RWPE1 (cell line): ENCODE measurements around the gene LCE1C.

ENCODE experiments used
- CTCF ChIA-PET: fragments of 350-600 bp; sonication (Branson Sonifier 250); formaldehyde crosslinking; extraction: SDS; loops from one replicate; lab custom pipeline; 2021; lab: Yijun Ruan, JAX
- POLR2A ChIA-PET: fragments of 400-600 bp; formaldehyde crosslinking; extraction: SDS; loops from one replicate; lab custom pipeline; 2020; ENCODE audit warnings: antibody characterized with exemption; ENCODE audit not compliant: low non-redundant PET; lab: Yijun Ruan, JAX
- DNase-seq: peaks from one replicate; pipeline ENCODE4 v3.0.0; 2012; ENCODE audit warnings: low spot score
- H3K27ac ChIP-seq: fragments of 450-650 bp; 2 replicates; pipeline ENCODE4 v1.5.1; 2017
- TF ChIP-seq, protein P1 (sequence below): fragments of 450-650 bp; conservative IDR thresholded peaks from 2 replicates; pipeline ENCODE4 v1.5.1; 2017; ENCODE audit warnings: low read depth, mild to moderate bottlenecking

Gene LCE1C

DNA sequence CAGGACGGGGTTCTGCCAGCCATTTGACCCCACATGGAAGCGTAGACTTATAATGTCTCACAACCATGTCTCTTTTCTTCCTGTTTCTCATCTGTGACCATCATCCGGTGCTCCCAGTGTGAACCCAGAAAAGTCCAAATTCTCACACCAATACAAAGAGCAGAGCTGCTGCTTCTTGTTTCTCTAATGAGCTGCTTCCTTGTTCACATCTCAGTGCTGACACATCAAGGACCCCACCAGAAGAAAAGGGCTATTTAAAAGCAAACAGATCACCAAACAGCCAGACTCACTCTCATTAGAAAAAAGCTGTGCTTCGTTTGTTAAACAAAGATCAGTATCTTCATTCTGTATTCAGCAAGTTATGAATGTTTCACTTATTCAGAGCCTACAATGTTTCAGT, 10.8 kb downstream of the LCE1C start:
- CTCF ChIA-PET, result no interaction called here
- POLR2A ChIA-PET, result no interaction called here
- no peak for DNase-seq
- TF ChIP-seq, protein P1, sequence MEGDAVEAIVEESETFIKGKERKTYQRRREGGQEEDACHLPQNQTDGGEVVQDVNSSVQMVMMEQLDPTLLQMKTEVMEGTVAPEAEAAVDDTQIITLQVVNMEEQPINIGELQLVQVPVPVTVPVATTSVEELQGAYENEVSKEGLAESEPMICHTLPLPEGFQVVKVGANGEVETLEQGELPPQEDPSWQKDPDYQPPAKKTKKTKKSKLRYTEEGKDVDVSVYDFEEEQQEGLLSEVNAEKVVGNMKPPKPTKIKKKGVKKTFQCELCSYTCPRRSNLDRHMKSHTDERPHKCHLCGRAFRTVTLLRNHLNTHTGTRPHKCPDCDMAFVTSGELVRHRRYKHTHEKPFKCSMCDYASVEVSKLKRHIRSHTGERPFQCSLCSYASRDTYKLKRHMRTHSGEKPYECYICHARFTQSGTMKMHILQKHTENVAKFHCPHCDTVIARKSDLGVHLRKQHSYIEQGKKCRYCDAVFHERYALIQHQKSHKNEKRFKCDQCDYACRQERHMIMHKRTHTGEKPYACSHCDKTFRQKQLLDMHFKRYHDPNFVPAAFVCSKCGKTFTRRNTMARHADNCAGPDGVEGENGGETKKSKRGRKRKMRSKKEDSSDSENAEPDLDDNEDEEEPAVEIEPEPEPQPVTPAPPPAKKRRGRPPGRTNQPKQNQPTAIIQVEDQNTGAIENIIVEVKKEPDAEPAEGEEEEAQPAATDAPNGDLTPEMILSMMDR, result no peak
- H3K27ac ChIP-seq, result no peak overlapping the region

DNA sequence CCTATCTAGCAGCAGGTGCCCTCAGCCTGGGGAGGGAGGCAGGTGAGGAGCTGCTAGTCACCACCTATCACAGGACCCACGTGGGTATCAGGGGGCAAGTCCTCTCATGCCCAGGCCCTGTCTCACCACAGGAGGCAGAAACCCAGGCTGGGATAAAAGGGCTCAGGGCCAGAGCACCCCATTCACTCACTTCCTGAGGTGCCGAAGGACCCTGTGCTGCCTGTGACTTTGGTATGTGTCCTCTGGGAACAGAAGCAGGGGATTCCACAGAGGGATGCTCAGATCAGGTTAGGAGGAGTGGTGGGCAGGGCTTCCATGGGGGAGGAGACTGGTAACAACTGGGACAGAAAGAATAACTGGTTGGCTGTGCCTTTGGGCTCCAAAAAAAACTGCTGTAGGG, 20.4 kb downstream of the LCE1C start, which contains the start of gene LCE1E:
LCE1E (plus strand) TSS at position 181 of the 400 bp plus-strand sequence. CDS start 1,043 bp downstream, outside the sequence.
- peak; percentile 81 for DNase-seq
- POLR2A ChIA-PET, result interaction anchor here (0.6 kb wide), 1 partner anchor 14 kb away, joined by 3 read pairs; no protein-coding TSS in a partner anchor
- H3K27ac ChIP-seq, result no peak within 1 kb of the TSS
- TF ChIP-seq, protein P1, result no peak
- CTCF ChIA-PET, result interaction anchor here (1.4 kb wide), 1 partner anchor 14 kb away, joined by 5 read pairs; no protein-coding TSS in a partner anchor

DNA sequence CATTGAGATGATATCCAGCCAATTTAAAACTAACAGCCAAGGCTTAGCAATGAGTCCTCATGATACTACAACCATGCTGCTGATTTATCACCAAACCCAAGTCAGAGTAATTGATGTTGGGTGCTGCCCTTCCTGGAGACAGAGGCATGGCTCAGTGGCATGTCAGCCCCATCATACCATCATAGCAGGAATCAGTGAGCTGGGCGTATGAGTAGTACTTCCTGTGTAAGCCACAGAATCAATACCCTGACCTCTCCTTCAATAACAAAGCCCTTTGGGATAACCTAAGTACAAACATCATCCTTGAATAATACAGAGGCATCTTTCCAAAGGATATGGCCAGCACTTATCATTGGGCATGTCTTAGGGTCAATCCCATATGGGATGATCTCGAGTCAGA, 23.4 kb downstream of the LCE1C start:
- POLR2A ChIA-PET, result no interaction called here
- H3K27ac ChIP-seq, result no peak overlapping the region
- DNase-seq, result no peak
- TF ChIP-seq, protein P1, result no peak
- CTCF ChIA-PET, result no interaction called here

DNA sequence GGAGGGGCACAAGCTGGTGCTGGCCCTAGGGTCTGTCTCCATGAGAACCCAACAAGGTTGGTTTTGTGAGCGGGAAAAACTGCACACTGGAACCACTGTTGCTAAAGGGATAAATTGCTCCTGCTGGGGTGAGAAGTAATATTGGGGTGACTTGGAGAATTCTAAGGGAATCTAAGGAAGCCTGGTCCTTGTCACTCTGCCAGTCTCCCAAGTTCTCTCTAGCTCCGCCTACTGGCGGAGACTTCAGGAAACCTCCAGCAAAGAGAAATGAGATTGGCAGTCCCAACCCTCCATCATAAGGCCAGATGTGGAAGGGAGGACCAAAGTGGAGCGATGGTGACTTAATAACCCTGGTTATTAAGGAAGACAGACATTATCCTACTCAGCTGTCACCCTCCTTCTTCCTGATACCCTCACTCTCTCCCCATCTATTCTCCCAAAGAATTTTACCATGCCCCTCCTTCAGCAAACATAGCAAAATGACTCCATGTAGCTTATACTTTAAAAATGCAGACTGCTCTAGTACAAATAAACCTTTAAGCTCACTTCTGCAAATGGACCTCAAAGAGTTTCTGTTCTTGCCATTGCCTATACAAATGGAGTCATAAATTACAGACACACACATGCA, 28.8 kb downstream of the LCE1C start:
- TF ChIP-seq, protein P1, result 0 out of 2 replicates have a peak, but pooled peaks have one; percentile 9
- H3K27ac ChIP-seq, result no peak overlapping the region
- no peak for DNase-seq
- CTCF ChIA-PET, result interaction anchor here (0.6 kb wide), 1 partner anchor 88 kb away, joined by 4 read pairs; no protein-coding TSS in a partner anchor
- POLR2A ChIA-PET, result no interaction called here

DNA sequence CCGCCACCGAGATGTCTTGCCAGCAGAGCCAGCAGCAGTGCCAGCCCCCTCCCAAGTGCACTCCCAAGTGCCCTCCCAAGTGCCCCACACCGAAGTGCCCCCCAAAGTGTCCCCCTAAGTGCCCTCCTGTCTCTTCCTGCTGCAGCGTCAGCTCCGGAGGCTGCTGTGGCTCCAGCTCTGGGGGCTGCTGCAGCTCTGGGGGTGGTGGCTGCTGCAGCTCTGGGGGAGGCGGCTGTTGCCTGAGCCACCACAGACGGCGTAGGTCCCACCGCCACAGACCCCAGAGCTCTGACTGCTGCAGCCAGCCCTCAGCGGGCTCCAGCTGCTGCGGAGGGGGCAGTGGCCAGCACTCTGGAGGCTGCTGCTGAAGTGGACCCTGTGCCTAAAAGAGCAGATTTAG, 30.1 kb downstream of the LCE1C start:
- DNase-seq, result no peak
- ChIA-PET CTCF (interaction anchor here (0.5 kb wide), 1 partner anchor 31 kb away, joined by 4 read pairs; no protein-coding TSS in a partner anchor), POLR2A (no interaction called here)
- no peak overlapping the region for H3K27ac ChIP-seq
- TF ChIP-seq, protein P1, result no peak

DNA sequence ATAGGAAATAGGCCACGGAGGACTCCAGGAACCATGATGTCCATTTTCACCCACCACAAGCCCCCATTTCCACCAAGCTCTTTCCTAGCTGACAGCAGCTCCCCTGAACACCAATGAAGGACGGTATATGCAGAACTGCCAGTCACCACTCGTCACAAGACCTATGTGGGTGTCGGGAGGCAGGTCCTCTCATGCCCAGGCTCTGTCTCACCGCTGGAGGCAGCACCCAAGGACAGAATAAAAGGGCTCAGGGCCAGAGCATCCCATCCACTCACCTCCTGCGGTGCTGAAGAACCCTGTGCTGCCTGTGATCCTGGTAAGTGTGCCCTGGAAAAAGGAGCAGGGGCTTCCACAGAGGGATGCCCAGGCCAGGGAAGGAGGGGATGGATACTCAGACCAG, 31.6 kb downstream of the LCE1C start, which contains the start of gene LCE1F:
LCE1F (plus strand) TSS at position 266 of the 400 bp plus-strand sequence. CDS start 1,232 bp downstream, outside the sequence.
- H3K27ac ChIP-seq, result no peak within 1 kb of the TSS
- no peak for DNase-seq
- POLR2A ChIA-PET, result no interaction called here
- CTCF ChIA-PET, result interaction anchor here (0.6 kb wide), 1 partner anchor 126 kb away, joined by 4 read pairs; no protein-coding TSS in a partner anchor
- TF ChIP-seq, protein P1, result no peak
